ENCODE measurements around the gene CYP27A1.

The CYP27A1 gene

DNA sequence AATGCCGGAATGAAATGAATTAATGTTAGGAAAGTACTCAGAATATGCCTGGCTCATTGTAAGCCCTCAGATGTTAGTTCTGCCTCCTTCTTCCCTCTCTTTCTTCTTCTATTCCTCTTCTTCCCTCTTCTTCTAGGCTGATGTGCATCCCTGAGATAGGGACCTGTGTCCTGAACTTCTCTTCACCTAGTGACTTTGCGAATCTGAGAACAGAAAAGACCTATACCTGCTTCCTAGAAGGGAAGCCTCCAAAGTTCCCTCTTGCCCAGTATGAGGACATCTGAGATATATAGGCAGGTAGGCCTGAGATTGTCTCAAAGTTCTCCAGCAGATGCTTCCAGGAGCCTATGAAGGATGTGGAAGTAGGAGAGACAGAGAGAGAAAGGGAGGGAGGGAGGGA lies 8.1 kb upstream of the CYP27A1 start:
- DNase-seq (ENCODE audit: low read depth), result no peak

- no peak for DNase-seq (ENCODE audit: low read depth)
Measured at GRCh38 chr2:218776488-218776887, 5.5 kb upstream of the CYP27A1 start.

- no peak for DNase-seq (ENCODE audit: low read depth)
Measured at GRCh38 chr2:218777276-218777990, 4.5 kb upstream of the CYP27A1 start.

DNA sequence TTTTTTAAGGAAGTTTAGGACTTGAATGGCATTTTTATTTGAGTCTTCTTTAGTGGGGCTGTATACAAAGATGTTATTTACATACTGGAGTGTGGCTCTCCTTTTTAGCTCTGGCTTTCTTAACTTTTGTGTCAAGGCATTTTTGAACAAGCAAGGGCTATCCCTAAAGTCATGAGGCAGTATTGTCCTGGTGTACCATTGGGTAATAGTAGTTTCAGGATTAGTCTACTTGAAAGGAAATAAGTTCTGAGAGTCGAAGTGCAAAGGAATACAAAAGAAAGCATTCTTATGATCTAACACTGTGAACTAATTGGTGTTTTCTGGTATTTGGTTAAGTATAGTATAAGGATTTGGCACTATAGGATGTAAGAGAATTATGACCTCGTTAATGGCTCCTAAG lies 1.9 kb upstream of the CYP27A1 start:
- DNase-seq (ENCODE audit: low read depth), result no peak

- no peak for DNase-seq (ENCODE audit: low read depth)
Measured at GRCh38 chr2:218780851-218781690, 876 bp upstream of the CYP27A1 start.

GRCh38 chr2:218782528-218782844 lies 539 bp downstream of the CYP27A1 start:
- no peak for DNase-seq (ENCODE audit: low read depth)

GRCh38 chr2:218783688-218784087 lies 1.7 kb downstream of the CYP27A1 start:
- no peak for DNase-seq (ENCODE audit: low read depth)

DNA sequence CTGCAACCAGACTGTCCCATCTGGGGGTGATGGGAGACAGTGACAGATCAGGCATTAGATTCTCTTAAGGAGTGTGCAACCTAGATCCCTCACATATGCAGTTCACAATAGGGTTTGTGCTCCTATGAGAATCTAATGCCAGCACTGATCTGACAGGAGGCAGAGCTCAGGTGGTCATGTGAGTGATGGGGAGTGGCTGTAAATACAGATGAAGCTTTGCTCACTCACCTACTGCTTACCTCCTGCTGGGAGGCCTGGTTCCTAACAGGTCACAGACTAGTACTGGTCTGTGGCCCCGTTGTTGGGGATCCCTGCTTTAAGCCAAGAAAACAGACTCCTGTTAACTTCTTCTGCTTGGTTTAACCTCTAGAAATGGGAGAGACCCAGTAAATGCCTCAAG lies 3.2 kb downstream of the CYP27A1 start:
- no peak for DNase-seq (ENCODE audit: low read depth)

DNA sequence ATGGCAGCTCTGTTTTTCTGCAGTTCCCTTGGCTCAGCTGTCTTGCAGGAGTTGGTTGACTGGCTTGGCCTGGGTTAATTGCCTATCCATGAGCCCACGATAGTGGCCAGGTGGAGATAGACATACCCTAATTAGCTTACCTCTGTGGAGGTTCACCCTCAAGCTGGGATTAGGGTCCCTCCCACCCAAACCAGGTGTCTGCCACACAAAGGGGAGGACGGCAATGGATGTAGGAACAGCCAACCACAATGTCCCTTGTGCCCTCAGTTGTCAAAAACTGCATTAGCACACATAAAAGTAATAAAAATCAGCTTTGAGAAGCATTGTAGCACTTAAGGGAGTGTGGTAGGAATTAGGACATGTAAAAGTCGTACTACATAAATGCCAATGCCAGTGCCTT lies 4.2 kb downstream of the CYP27A1 start:
- no peak for DNase-seq (ENCODE audit: low read depth)

GRCh38 chr2:218788529-218789255 lies 6.7 kb downstream of the CYP27A1 start:
- DNase-seq (ENCODE audit: low read depth), result no peak

GRCh38 chr2:218792433-218792832 lies 10.5 kb downstream of the CYP27A1 start:
- DNase-seq (ENCODE audit: low read depth), result no peak

DNA sequence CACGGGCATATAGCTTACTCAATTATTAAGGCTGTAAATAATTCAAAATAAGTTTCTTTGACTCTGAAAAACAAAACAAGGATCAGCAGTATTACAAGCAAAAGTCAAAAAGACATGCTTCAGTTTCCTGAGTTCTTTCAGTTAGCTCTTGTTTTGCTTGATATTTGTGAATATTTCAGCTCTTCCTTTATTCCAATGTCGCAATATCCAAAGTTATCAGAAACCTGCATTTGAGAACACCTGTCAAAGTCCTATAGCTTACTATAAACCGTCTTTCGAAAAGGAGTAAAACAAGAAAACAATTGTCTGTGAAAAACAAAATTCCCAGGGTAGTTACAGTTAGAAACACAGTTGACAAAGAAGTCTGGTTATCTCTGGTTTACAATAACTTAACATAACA lies 14.7 kb downstream of the CYP27A1 start:
- DNase-seq (ENCODE audit: low read depth), result no peak

GRCh38 chr2:218798767-218799504 lies 17.0 kb downstream of the CYP27A1 start:
- DNase-seq (ENCODE audit: low read depth), result no peak

GRCh38 chr2:218799990-218800389 lies 18.0 kb downstream of the CYP27A1 start:
- no peak for DNase-seq (ENCODE audit: low read depth)

DNA sequence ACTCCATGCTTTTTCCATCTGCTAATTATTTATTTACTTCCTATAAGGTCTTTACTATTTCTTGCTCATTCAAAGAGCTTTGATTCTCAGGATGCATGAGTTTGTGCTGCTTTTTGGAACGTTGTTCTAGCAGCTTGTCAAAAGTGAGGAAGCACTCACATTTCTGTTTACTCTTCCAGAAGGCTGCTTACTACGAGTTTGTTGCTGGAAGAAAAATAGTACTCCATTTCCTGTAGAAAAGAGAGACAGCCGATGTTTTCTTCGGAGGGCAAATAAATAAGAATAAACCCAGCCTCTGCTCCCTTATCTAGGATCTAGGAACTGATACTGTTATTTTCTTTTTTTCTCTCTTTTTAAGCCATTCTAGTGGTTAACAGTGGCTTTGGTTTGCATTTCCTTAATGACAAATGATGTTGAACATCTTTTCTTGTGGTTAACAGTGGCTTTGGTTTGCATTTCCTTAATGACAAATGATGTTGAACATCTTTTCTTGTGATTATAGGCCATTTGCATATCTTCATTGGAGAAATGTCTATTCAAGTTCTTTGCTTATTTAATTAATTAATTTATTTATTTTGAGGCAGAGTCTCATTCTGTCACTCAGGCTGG lies 20.5 kb downstream of the CYP27A1 start:
- DNase-seq (ENCODE audit: low read depth), result no peak

DNA sequence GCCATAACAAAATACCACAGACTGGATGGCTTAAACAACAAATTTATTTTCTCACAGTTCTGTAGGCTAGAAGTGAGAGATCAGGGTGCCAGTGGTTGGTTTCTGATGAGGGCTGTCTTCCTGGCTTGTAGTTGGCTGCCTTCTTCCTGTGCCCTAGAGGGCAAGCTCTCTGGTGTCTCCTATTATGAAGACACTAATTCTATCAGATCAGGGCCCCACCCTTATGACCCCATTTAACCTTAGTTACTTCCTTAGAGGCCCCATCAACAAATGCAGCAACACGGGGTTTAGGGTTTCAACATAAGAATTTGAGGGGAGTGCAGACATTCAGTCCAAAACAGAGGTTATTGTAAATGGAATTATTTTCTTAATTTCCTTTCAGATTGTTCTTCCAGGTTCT lies 22.9 kb downstream of the CYP27A1 start:
- no peak for DNase-seq (ENCODE audit: low read depth)

DNA sequence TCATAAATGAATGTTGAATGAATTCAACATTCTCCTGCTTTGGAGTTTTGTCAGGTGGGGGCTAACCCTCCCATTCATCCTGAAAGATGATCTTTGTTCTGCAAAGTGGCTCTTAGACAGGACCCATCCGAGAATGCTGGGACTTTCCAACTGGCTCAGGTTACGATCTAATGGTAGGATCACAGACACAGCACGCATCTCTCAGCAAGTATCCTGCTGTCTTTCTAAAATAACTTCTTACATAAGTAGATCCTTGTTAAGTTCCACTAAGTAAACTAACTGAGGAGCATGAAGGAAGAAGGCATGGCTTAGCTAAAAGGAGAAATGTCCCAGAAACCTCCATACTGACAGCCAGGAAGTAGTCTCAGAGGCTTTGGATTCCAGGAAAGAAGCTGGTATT lies 23.7 kb downstream of the CYP27A1 start:
- DNase-seq (ENCODE audit: low read depth), result no peak

DNA sequence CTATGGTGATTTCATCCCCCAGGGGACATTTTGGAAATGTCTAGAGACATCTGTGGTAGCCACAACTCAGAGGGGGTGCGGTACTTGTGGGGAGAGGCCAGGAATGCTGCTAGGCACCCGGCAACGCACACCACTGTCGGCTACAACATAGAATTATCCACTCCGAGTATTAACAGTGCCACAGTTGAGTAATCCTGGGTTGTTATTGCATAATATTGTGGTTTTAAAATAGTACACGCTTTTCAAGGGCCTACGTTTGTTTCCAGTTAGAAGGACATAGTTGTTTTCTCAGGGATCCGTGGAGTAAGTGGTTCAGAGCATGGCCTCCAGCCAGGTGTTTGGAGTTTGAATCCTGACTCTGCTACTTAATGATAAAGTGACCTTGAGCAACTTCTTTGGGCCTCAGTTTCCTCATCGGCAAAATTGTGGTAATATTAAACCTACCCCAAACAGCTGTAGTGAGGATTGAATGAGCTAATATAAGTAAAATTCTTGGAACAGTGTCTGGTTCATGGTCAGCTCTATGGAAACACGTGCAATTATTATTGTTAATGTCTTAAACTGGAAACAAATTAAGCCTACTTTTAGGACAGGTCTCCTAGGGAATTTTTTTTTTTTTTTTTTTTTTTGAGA lies 24.5 kb downstream of the CYP27A1 start:
- no peak for DNase-seq (ENCODE audit: low read depth)

GRCh38 chr2:218807626-218808025 lies 25.7 kb downstream of the CYP27A1 start:
- DNase-seq (ENCODE audit: low read depth), result no peak

GRCh38 chr2:218809515-218809914 lies 27.6 kb downstream of the CYP27A1 start:
- no peak for DNase-seq (ENCODE audit: low read depth)

GRCh38 chr2:218810256-218810655 lies 28.3 kb downstream of the CYP27A1 start:
- no peak for DNase-seq (ENCODE audit: low read depth)

Measured in T-helper 22 cell (primary cell).